ENCODE data around the gene RSBN1L. TPM values are rescaled to one million over a fixed set of nuclear protein-coding genes. Genes with fewer than 3 reads are reported as not detected.
"Not testable (repeated sequence)": the region's sequence is repeated elsewhere in the genome, so short reads cannot be mapped to it uniquely, and the experiment has no call there.

The RSBN1L gene
- total RNA-seq, 1 donor: 17.0 TPM

GRCh38 chr7:77697535-77697831 is 1.2 kb downstream of the RSBN1L start:
- TF ChIP-seq CTCF (IDR thresholded peaks at IDR 0.05; ENCODE audit: insufficient read depth, low read length): no peak
- peak overlapping the region; percentile 92 for H3K4me3 ChIP-seq (ENCODE audit: low read depth, low read length)
- peak; percentile 53 for DNase-seq (ENCODE audit: low read depth)

- DNase-seq (ENCODE audit: low read depth): no peak
- peak overlapping the region; percentile 92 for H3K4me3 ChIP-seq (ENCODE audit: low read depth, low read length)
- TF ChIP-seq CTCF (IDR thresholded peaks at IDR 0.05; ENCODE audit: insufficient read depth, low read length): no peak
These were observed 1.9 kb downstream of the RSBN1L start for GRCh38 chr7:77698042-77698625.

- no peak for TF ChIP-seq CTCF (IDR thresholded peaks at IDR 0.05; ENCODE audit: insufficient read depth, low read length)
- H3K4me3 ChIP-seq (ENCODE audit: low read depth, low read length): peak overlapping the region; percentile 92
- no peak for DNase-seq (ENCODE audit: low read depth)
These were observed 2.8 kb downstream of the RSBN1L start for GRCh38 chr7:77699056-77699455.

GRCh38 chr7:77702513-77702912 is 6.3 kb downstream of the RSBN1L start:
- no peak overlapping the region for H3K4me3 ChIP-seq (ENCODE audit: low read depth, low read length)
- DNase-seq (ENCODE audit: low read depth): no peak
- TF ChIP-seq CTCF (IDR thresholded peaks at IDR 0.05; ENCODE audit: insufficient read depth, low read length): no peak

GRCh38 chr7:77702968-77703472 is 6.8 kb downstream of the RSBN1L start:
- no peak for DNase-seq (ENCODE audit: low read depth)

GRCh38 chr7:77703669-77704068 is 7.4 kb downstream of the RSBN1L start:
- not testable (repeated sequence) for DNase-seq (ENCODE audit: low read depth); H3K4me3 ChIP-seq (ENCODE audit: low read depth, low read length)

More at GRCh38 chr7:77702968-77703472, 6.8 kb downstream of the RSBN1L start:
- TF ChIP-seq CTCF (IDR thresholded peaks at IDR 0.05; ENCODE audit: insufficient read depth, low read length): no peak
- H3K4me3 ChIP-seq (ENCODE audit: low read depth, low read length): no peak overlapping the region

GRCh38 chr7:77707504-77707992 is 11.3 kb downstream of the RSBN1L start:
- no peak overlapping the region for H3K4me3 ChIP-seq (ENCODE audit: low read depth, low read length)
- TF ChIP-seq CTCF (IDR thresholded peaks at IDR 0.05; ENCODE audit: insufficient read depth, low read length): no peak
- DNase-seq (ENCODE audit: low read depth): no peak

Data from fibroblast of the aortic adventitia (primary cell).